GM21529 (cell line): ENCODE results near the gene EGR1.
"Not testable (repeated sequence)": the region's sequence is repeated elsewhere in the genome, so short reads cannot be mapped to it uniquely, and the experiment has no call there.

Experiments used
- ATAC-seq: cut with Tn5 transposase; IDR thresholded peaks from one replicate; pipeline ENCODE4 v1.9.1; 2021; ENCODE audit not compliant: unreplicated experiment

EGR1 gene

GRCh38 chr5:138506370-138507306 lies 41.4 kb downstream of the EGR1 start:
- no peak for ATAC-seq

GRCh38 chr5:138507485-138507884 lies 42.2 kb downstream of the EGR1 start:
- ATAC-seq: not testable (repeated sequence)

- no peak for ATAC-seq
Observed at GRCh38 chr5:138508958-138509357, 43.7 kb downstream of the EGR1 start.

DNA sequence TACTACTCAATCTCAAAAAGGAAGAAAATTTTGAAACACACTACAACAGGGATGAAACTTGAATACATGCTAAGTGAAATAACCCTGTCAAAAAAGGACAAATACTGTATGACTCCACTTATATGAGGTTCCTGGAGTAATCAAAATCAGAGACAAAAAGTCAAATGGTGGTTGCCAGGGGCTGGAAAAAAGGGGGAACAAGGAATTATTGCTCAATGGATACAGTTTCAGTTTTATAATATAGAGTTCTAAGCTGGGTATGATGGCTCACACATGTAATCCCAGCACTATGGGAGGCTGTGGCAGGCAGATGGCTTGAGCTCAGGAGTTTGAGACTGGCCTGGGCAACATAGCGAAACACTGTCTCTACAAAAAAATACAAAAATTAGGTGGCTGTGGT lies 48.7 kb downstream of the EGR1 start:
- no peak for ATAC-seq

- no peak for ATAC-seq
Observed at GRCh38 chr5:138515556-138516245, 50.4 kb downstream of the EGR1 start.

DNA sequence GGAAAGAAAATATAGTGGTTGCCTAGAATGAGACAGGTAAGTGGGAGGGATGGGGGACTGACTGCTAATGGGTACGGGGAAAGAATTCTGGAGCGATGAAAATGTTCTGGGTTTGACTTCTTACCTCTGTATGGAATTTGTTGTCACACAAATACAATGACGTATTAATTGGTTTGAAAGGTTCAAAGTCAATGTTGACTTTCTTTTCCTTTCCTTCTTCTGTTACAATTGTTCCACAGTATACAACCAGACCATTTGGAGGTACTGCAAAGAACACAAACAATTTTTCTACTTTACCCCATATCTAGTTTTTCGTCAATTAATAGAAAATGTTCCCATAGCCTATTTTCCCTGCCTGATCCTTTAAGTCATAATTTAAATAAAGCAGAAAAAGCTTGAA lies 52.2 kb downstream of the EGR1 start:
- no peak for ATAC-seq
